PC-9 (cell line): ENCODE measurements around the gene PI3. TPM values are rescaled to one million over a fixed set of nuclear protein-coding genes. Genes with fewer than 3 reads are reported as not detected.

Experiments used
- Bru-seq: library from RNA; stranded (reverse); fragments of 400-500 nt; gene quantifications from one replicate; lab custom pipeline; 2021; lab: Mats Ljungman, UMichigan
- BruChase-seq, 2 experiments: library from RNA; stranded (reverse); fragments of 400-500 nt; gene quantifications; one replicate each; lab custom pipeline; 2021; lab: Mats Ljungman, UMichigan
- BruUV-seq: library from RNA; stranded (reverse); fragments of 400-500 nt; replicated peaks from 2 replicates; lab custom pipeline; 2021; lab: Mats Ljungman, UMichigan
- CTCF ChIA-PET: fragments of 300-600 bp; sonication (Branson Sonifier 250); formaldehyde crosslinking; loops from one replicate; lab custom pipeline; 2022; ENCODE audit warnings: antibody characterized with exemption; lab: Charles Lee
- POLR2A ChIA-PET: fragments of 300-600 bp; sonication (Branson Sonifier 250); formaldehyde crosslinking; loops from one replicate; lab custom pipeline; 2022; ENCODE audit warnings: antibody characterized with exemption; ENCODE audit not compliant: unreplicated experiment; lab: Charles Lee
- DNase-seq, 2 experiments: peaks; one replicate each; pipeline versions ENCODE4 v3.0.0 to v3.0.0-alpha.2; 2015 to 2022; ENCODE audit warnings: mixed read lengths in 1 of 2
- H2AFZ ChIP-seq: fragments of 200-600 bp; sonication (generic); 2 replicates; pipeline ENCODE4 v1.8.1; 2017; ENCODE audit warnings: antibody characterized with exemption
- H3F3A ChIP-seq: fragments of 200-600 bp; sonication (generic); 2 replicates; pipeline ENCODE4 v1.8.1; 2017; ENCODE audit warnings: antibody characterized with exemption, mild to moderate bottlenecking, low read depth; ENCODE audit not compliant: insufficient read depth
- H3K27ac ChIP-seq: fragments of 200-600 bp; sonication (generic); 2 replicates; pipeline ENCODE4 v1.6.1; 2016; ENCODE audit warnings: mixed run types
- H3K27me3 ChIP-seq: fragments of 200-600 bp; sonication (generic); 2 replicates; pipeline ENCODE4 v1.6.1; 2016; ENCODE audit warnings: low read depth, mixed run types; ENCODE audit not compliant: insufficient read depth
- H3K36me3 ChIP-seq: fragments of 200-600 bp; sonication (generic); 2 replicates; pipeline ENCODE4 v1.6.1; 2016; ENCODE audit warnings: low read depth, mixed run types
- H3K4me1 ChIP-seq: fragments of 200-600 bp; sonication (generic); replicated peaks from 2 replicates; pipeline ENCODE4 v1.6.1; 2016; ENCODE audit warnings: mixed run types; ENCODE audit not compliant: insufficient read depth
- H3K4me2 ChIP-seq: fragments of 200-600 bp; sonication (generic); 2 replicates; pipeline ENCODE4 v1.6.1; 2017; ENCODE audit warnings: mixed run types
- H3K4me3 ChIP-seq: fragments of 200-600 bp; sonication (generic); 2 replicates; pipeline ENCODE4 v1.6.1; 2016; ENCODE audit warnings: mixed run types
- H3K79me2 ChIP-seq: fragments of 200-600 bp; sonication (generic); 2 replicates; pipeline ENCODE4 v1.6.1; 2017; ENCODE audit warnings: low read depth, mixed run types
- H3K9me2 ChIP-seq: fragments of 200-600 bp; sonication (generic); 2 replicates; pipeline ENCODE4 v1.8.1; 2017; ENCODE audit warnings: mild to moderate bottlenecking; ENCODE audit not compliant: insufficient read depth
- H3K9me3 ChIP-seq: fragments of 200-600 bp; sonication (generic); 2 replicates; pipeline ENCODE4 v1.8.1; 2016; ENCODE audit warnings: low read depth; ENCODE audit not compliant: insufficient read depth
- H4K20me1 ChIP-seq: fragments of 200-600 bp; sonication (generic); 2 replicates; pipeline ENCODE4 v1.8.1; 2017; ENCODE audit not compliant: insufficient read depth
- EZH2 ChIP-seq: fragments of 200-600 bp; sonication (generic); IDR thresholded peaks from 2 replicates; pipeline ENCODE4 v1.8.0; 2017; ENCODE audit warnings: antibody characterized with exemption, low read depth
- intact Hi-C: fragments of 100-400 bp; cut with micrococcal nuclease; formaldehyde crosslinking; loops from one replicate; pipeline ENCODE4 v1.10.0; 2022; ENCODE audit not compliant: unreplicated experiment
- long read RNA-seq: library from polyadenylated mRNA; stranded (forward); transcript quantifications from one replicate; pipeline ENCODE4 v2.0.0, GENCODE V29; 2022
- total RNA-seq: library from RNA; stranded (reverse); gene quantifications from 2 replicates; pipeline ENCODE4 v1.2.3, GENCODE V29; 2021
- TF ChIP-seq, protein P1 (sequence below): fragments of 200-600 bp; sonication (generic); conservative IDR thresholded peaks from 2 replicates; pipeline ENCODE4 v1.6.1; 2017; ENCODE audit warnings: mixed run types, antibody characterized with exemption, mild to moderate bottlenecking, moderate library complexity

PI3 gene
- total RNA-seq: 4.6 and 6.6 TPM in 2 replicates
- Bru-seq, nascent RNA: percentile 43 among the genes with signal in this experiment
- percentile 42 among the genes with signal in this experiment for BruChase-seq, experiment 1, labeled RNA remaining after a 2-hour chase
- percentile 67 among the genes with signal in this experiment for BruChase-seq, experiment 2, labeled RNA remaining after a 6-hour chase
- long read RNA-seq, transcript PI3-201 (3 exons, 577 nt): major isoform, 8 of 8 reads
- long read RNA-seq, partial matches to known transcripts: 0 of 8 reads
- long read RNA-seq, other reads (novel, unspliced or antisense): 0 of 8 reads

GRCh38 chr20:45174434-45175364, at the start of gene PI3:
PI3 (plus strand) TSS chr20:45174902; CDS start chr20:45174923, 21 bp downstream.
- TF ChIP-seq EZH2: no peak
- TF ChIP-seq, protein P1, sequence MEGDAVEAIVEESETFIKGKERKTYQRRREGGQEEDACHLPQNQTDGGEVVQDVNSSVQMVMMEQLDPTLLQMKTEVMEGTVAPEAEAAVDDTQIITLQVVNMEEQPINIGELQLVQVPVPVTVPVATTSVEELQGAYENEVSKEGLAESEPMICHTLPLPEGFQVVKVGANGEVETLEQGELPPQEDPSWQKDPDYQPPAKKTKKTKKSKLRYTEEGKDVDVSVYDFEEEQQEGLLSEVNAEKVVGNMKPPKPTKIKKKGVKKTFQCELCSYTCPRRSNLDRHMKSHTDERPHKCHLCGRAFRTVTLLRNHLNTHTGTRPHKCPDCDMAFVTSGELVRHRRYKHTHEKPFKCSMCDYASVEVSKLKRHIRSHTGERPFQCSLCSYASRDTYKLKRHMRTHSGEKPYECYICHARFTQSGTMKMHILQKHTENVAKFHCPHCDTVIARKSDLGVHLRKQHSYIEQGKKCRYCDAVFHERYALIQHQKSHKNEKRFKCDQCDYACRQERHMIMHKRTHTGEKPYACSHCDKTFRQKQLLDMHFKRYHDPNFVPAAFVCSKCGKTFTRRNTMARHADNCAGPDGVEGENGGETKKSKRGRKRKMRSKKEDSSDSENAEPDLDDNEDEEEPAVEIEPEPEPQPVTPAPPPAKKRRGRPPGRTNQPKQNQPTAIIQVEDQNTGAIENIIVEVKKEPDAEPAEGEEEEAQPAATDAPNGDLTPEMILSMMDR: no peak
- Histone ChIP-seq H3K36me3 (no peaks in the 10 kb centered on the region), H3K4me2 (peak within 1 kb of the TSS; percentile 83), H3F3A (peaks cover 51% of the 10 kb centered on the region), H3K9me3 (peaks cover 10% of the 10 kb centered on the region; the same call in 1 of the 2 replicates), H3K9me2 (no peaks in the 10 kb centered on the region), H3K4me1 (peaks cover 48% of the 10 kb centered on the region), H3K27me3 (no peaks in the 10 kb centered on the region), H4K20me1 (no peaks in the 10 kb centered on the region), H3K27ac (peak within 1 kb of the TSS; percentile 96), H3K4me3 (peak within 1 kb of the TSS; percentile 54), H3K79me2 (peaks cover 13% of the 10 kb centered on the region), H2AFZ (no peak within 1 kb of the TSS; the same call in 1 of the 2 replicates)
- ChIA-PET POLR2A (interaction anchor here (0.6 kb wide), 1 partner anchor 17 kb away, joined by 7 read pairs; no protein-coding TSS in a partner anchor), CTCF (interaction anchor here (0.7 to 0.8 kb wide), 2 partner anchors 119 to 131 kb away, joined by 3 to 5 read pairs; no protein-coding TSS in a partner anchor)
- BruUV-seq: TSS peak; percentile 89
- intact Hi-C loops: no loop called here
- peak; percentile 82 to 100 for DNase-seq

DNA sequence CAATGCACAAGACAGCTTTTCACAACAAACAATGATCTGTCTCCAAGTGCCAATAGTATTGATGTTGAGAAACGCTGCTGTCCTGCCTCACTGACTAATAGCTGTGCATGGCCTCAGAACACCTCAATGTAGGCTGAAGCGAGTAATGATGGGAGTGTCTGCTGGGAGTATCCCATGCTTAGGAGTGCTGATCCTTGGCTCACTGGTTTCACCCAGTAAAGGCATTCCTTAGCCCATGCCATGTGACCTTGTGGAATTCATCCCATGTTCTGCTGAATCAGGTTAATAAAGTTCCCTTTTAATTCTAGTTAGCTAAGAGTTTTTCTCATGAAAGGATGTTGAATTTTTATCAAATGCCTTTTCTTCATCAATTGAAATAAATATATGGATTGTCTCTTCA, 46.6 kb upstream of the PI3 start:
- Histone ChIP-seq H3K27me3 (no peaks in the 10 kb centered on the region), H3K27ac (no peak overlapping the region), H3F3A (peaks cover 6% of the 10 kb centered on the region; the same call in 1 of the 2 replicates), H3K9me3 (no peaks in the 10 kb centered on the region), H3K4me2 (no peak overlapping the region; the same call in 1 of the 2 replicates), H3K4me3 (no peak overlapping the region), H2AFZ (no peak overlapping the region), H3K79me2 (no peaks in the 10 kb centered on the region), H3K9me2 (no peaks in the 10 kb centered on the region), H4K20me1 (no peaks in the 10 kb centered on the region), H3K4me1 (peaks cover 13% of the 10 kb centered on the region; the same call in 1 of the 2 replicates), H3K36me3 (no peaks in the 10 kb centered on the region)
- intact Hi-C loops: no loop called here
- ChIA-PET CTCF (no interaction called here), POLR2A (interaction anchor here (0.7 kb wide), 2 partner anchors 78 to 235 kb away, joined by 4 to 7 read pairs; partner anchors contain the start of gene SYS1)
- no TSS peak for BruUV-seq
- TF ChIP-seq, protein P1: no peak
- TF ChIP-seq EZH2: no peak
- DNase-seq: peak; percentile 28 to 75

GRCh38 chr20:45136911-45137310, 37.8 kb upstream of the PI3 start:
- Histone ChIP-seq H3K36me3 (no peaks in the 10 kb centered on the region), H3F3A (peaks cover 8% of the 10 kb centered on the region; the same call in 1 of the 2 replicates), H2AFZ (no peak overlapping the region), H3K27me3 (no peaks in the 10 kb centered on the region), H3K9me2 (no peaks in the 10 kb centered on the region), H3K9me3 (no peaks in the 10 kb centered on the region), H4K20me1 (no peaks in the 10 kb centered on the region), H3K79me2 (no peaks in the 10 kb centered on the region), H3K4me3 (no peak overlapping the region), H3K4me2 (no peak overlapping the region), H3K4me1 (0 out of 2 replicates have a peak, but pooled peaks cover 7% of the 10 kb centered on the region), H3K27ac (no peak overlapping the region)
- POLR2A ChIA-PET: no interaction called here
- BruUV-seq: no TSS peak
- no peak for TF ChIP-seq EZH2
- TF ChIP-seq, protein P1: no peak
- intact Hi-C loops: no loop called here
- CTCF ChIA-PET: interaction anchor here (0.8 kb wide), 1 partner anchor 175 kb away, joined by 4 read pairs; no protein-coding TSS in a partner anchor
- DNase-seq: no peak
